IMR-90 (cell line): Measurements from ENCODE around the gene DRAXIN. TPM values are rescaled to one million over a fixed set of nuclear protein-coding genes. Genes with fewer than 3 reads are reported as not detected.

ENCODE experiments used
- ATAC-seq: fragments of 200-7000 bp; cut with Tn5 transposase; 2 replicates; pipeline ENCODE4 v1.9.1; 2020; ENCODE audit warnings: low read depth, mild to moderate bottlenecking, moderate library complexity
- BruUV-seq: library from RNA; stranded (reverse); fragments of 400-500 nt; replicated peaks from 2 replicates; lab custom pipeline; 2021; lab: Mats Ljungman, UMichigan
- CTCF ChIA-PET: fragments of 300-600 bp; formaldehyde crosslinking; extraction: SDS; loops from one replicate; lab custom pipeline; 2021; ENCODE audit warnings: antibody characterized with exemption; lab: Yijun Ruan, JAX
- POLR2A ChIA-PET: fragments of 300-600 bp; sonication (Branson Sonifier 250); formaldehyde crosslinking; loops from one replicate; lab custom pipeline; 2022; ENCODE audit warnings: antibody characterized with exemption; ENCODE audit not compliant: unreplicated experiment; lab: Charles Lee
- DNase-seq: peaks from one replicate; pipeline ENCODE4 v3.0.0; 2013
- H2AFZ ChIP-seq: replicated peaks from 2 replicates; pipeline ENCODE3; 2013; ENCODE audit warnings: low read length, mild to moderate bottlenecking; ENCODE audit not compliant: poor library complexity
- H2AK5ac ChIP-seq: 2 replicates; pipeline ENCODE4 v1.6.1; 2013; ENCODE audit warnings: low read depth, low read length, inconsistent platforms
- H2AK9ac ChIP-seq: replicated peaks from 2 replicates; pipeline ENCODE3; 2013; ENCODE audit warnings: mild to moderate bottlenecking, low read depth, low read length, moderate library complexity; ENCODE audit not compliant: poor library complexity
- H2BK120ac ChIP-seq: 2 replicates; pipeline ENCODE4 v1.6.1; 2013; ENCODE audit warnings: low read depth, low read length, inconsistent platforms
- H2BK15ac ChIP-seq: 3 replicates; pipeline ENCODE4 v1.6.1; 2013; ENCODE audit warnings: low read depth, low read length, inconsistent platforms
- H2BK20ac ChIP-seq: 2 replicates; pipeline ENCODE4 v1.6.1; 2013; ENCODE audit warnings: low read depth, mild to moderate bottlenecking, inconsistent platforms, low read length, moderate library complexity
- H2BK5ac ChIP-seq: 2 replicates; pipeline ENCODE4 v1.6.1; 2013; ENCODE audit warnings: mild to moderate bottlenecking, low read depth, low read length, inconsistent platforms; ENCODE audit not compliant: poor library complexity, severe bottlenecking
- H3K14ac ChIP-seq: replicated peaks from 2 replicates; pipeline ENCODE4 v1.6.1; 2013; ENCODE audit warnings: low read depth, low read length, inconsistent platforms
- H3K18ac ChIP-seq: 2 replicates; pipeline ENCODE4 v1.6.1; 2013; ENCODE audit warnings: low read depth, low read length, control low read depth
- H3K23ac ChIP-seq: 2 replicates; pipeline ENCODE4 v1.6.1; 2013; ENCODE audit warnings: low read depth, low read length, inconsistent platforms
- H3K27ac ChIP-seq: 2 replicates; pipeline ENCODE4 v1.5.1; 2013; ENCODE audit warnings: mild to moderate bottlenecking, control low read depth, low read length; ENCODE audit not compliant: insufficient read depth
- H3K27me3 ChIP-seq: 2 replicates; pipeline ENCODE4 v1.6.1; 2013; ENCODE audit warnings: low read length; ENCODE audit not compliant: control insufficient read depth, insufficient read depth
- H3K36me3 ChIP-seq: 2 replicates; pipeline ENCODE4 v1.6.1; 2013; ENCODE audit warnings: low read length, mixed read lengths; ENCODE audit not compliant: control insufficient read depth, insufficient read depth
- H3K4ac ChIP-seq: 2 replicates; pipeline ENCODE4 v1.6.1; 2013; ENCODE audit warnings: low read depth, low read length, inconsistent platforms
- H3K4me1 ChIP-seq: 2 replicates; pipeline ENCODE4 v1.6.1; 2013; ENCODE audit warnings: low read length, mixed read lengths; ENCODE audit not compliant: control insufficient read depth, insufficient read depth
- H3K4me2 ChIP-seq: 2 replicates; pipeline ENCODE4 v1.6.1; 2013; ENCODE audit warnings: low read depth, mild to moderate bottlenecking, control low read depth, low read length, moderate library complexity
- H3K4me3 ChIP-seq: 2 replicates; pipeline ENCODE4 v1.5.1; 2013; ENCODE audit warnings: low read depth, mild to moderate bottlenecking, control low read depth, low read length, moderate library complexity; ENCODE audit not compliant: insufficient read depth
- H3K56ac ChIP-seq: 2 replicates; pipeline ENCODE4 v1.6.1; 2013; ENCODE audit warnings: low read length, inconsistent platforms; ENCODE audit not compliant: insufficient read depth; ENCODE audit errors: extremely low read depth
- H3K79me1 ChIP-seq, 2 experiments: 2 replicates each; pipeline ENCODE4 v1.6.1; 2013; ENCODE audit warnings: low read length in 2 of 2, inconsistent platforms in 1 of 2, low read depth in 1 of 2
- H3K9ac ChIP-seq: 2 replicates; pipeline ENCODE4 v1.6.1; 2013; ENCODE audit warnings: low read depth, low read length, control low read depth
- H3K9me1 ChIP-seq: 2 replicates; pipeline ENCODE4 v1.6.1; 2013; ENCODE audit warnings: low read length, inconsistent platforms; ENCODE audit not compliant: insufficient read depth
- H3K9me3 ChIP-seq: 2 replicates; pipeline ENCODE4 v1.6.1; 2013; ENCODE audit warnings: low read length; ENCODE audit not compliant: control insufficient read depth, insufficient read depth
- H4K20me1 ChIP-seq: 2 replicates; pipeline ENCODE4 v1.6.1; 2013; ENCODE audit warnings: low read length, inconsistent platforms; ENCODE audit not compliant: insufficient read depth
- H4K5ac ChIP-seq: 2 replicates; pipeline ENCODE4 v1.6.1; 2013; ENCODE audit warnings: mild to moderate bottlenecking, low read depth, low read length, control low read depth
- H4K8ac ChIP-seq, 2 experiments: 2 replicates each; pipeline ENCODE4 v1.6.1; 2013; ENCODE audit warnings: low read depth in 2 of 2, low read length in 2 of 2, control low read depth in 1 of 2, inconsistent platforms in 1 of 2
- H4K91ac ChIP-seq: 2 replicates; pipeline ENCODE4 v1.6.1; 2013; ENCODE audit warnings: low read depth, low read length, inconsistent platforms; ENCODE audit not compliant: insufficient read depth
- BHLHE40 ChIP-seq: fragments of 150-350 bp; IDR thresholded peaks from 2 replicates; pipeline ENCODE4 v1.6.1; 2016; ENCODE audit warnings: mild to moderate bottlenecking, low read depth, low read length
- FOS ChIP-seq: fragments of 150-350 bp; IDR thresholded peaks from 2 replicates; pipeline ENCODE4 v1.6.1; 2016; ENCODE audit warnings: low read depth, low read length
- RAD21 ChIP-seq: IDR thresholded peaks from 2 replicates; pipeline ENCODE4 v1.6.1; 2012; ENCODE audit warnings: low read length, improper control_type of control experiment
- WGBS, 2 experiments: methylation state at CpG; one replicate each; pipeline versions ENCODE4 v1.1.5 to v1.1.7; 2013; ENCODE audit warnings: missing lambda C conversion rate in 2 of 2; ENCODE audit not compliant: insufficient read length in 1 of 2; ENCODE audit errors: extremely low coverage in 2 of 2; 5-methylcytosine and 5-hydroxymethylcytosine counted together
- dilution Hi-C: fragments of 300-500 bp; cut with HindIII; formaldehyde crosslinking; loops from one replicate; pipeline ENCODE4 v1.14.3; 2018; ENCODE audit warnings: low sequenced_read_pairs; ENCODE audit not compliant: unreplicated experiment
- in situ Hi-C: fragments of 300-500 bp; cut with MboI; formaldehyde crosslinking; loops from 3 replicates; pipeline ENCODE4 v1.14.3; 2019; ENCODE audit warnings: low sequenced_read_pairs, inconsistent platforms, mixed read lengths
- intact Hi-C: fragments of 100-400 bp; cut with micrococcal nuclease; formaldehyde crosslinking; loops from 2 replicates; pipeline ENCODE4 v1.10.0; 2022
- polyA plus RNA-seq, 3 experiments: library from polyadenylated mRNA; depleted of rRNA; stranded (reverse); fragments of >200 nt; gene quantifications; 2 replicates each; pipeline ENCODE4 v1.2.3, GENCODE V29; 2012; ENCODE audit warnings: low replicate concordance in 1 of 3
- total RNA-seq: library from RNA; depleted of rRNA; stranded (reverse); fragments of >200 nt; gene quantifications from 2 replicates; pipeline ENCODE4 v1.2.3, GENCODE V29; 2012
- TF ChIP-seq, protein P1 (sequence below): fragments of 150-350 bp; IDR thresholded peaks from 2 replicates; pipeline ENCODE4 v1.6.1; 2016; ENCODE audit warnings: low read depth, mild to moderate bottlenecking, low read length, moderate library complexity, borderline replicate concordance
- TF ChIP-seq, protein P2 (sequence below): fragments of 150-350 bp; IDR thresholded peaks from 2 replicates; pipeline ENCODE4 v1.6.1; 2017; ENCODE audit warnings: mild to moderate bottlenecking, antibody characterized with exemption, low read length, low read depth

DRAXIN gene
- total and polyA plus RNA-seq, 2 of the 4 experiments (the other 2 are of a cell fraction) = under 0.01 to 0.02 TPM

DNA sequence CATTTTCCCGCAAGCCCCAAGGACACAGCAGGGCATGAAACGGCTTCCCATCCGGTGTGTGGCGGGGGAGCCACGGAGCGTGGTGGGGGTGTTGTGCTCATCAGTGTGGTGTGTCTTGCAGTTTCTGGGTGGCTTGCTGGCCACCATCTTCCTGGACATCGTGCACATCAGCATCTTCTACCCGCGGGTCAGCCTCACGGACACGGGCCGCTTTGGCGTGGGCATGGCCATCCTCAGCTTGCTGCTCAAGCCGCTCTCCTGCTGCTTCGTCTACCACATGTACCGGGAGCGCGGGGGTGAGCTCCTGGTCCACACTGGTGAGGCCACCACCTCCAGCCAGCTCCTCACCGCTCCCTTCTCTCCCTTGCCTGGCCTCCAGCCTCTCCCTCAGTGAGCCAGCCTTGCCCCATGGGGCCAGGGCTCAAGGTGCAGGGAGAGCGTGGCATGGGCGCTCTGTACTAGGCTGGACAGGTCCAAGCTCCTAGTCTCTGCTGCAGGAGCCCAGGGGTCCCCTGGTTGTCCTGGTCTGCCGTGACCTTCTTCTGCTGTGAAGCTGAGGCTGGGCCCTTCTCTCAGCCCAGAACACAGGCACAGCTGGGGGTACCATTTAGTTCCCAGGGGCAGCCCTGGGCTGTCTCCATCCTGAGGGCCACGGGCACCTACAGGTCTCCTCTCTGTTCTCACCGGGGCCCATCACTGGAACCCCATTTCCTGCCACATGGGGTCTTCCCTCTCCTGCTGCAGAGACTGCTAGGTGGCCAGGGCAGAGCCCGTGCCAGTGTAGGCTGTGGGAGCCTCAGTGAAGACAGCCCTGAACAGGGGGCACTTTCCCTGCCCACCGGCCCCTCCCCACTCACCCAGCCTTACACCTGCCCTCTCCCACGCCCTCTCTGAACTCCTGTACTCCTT, 57.0 kb downstream of the DRAXIN start:
- H3K9me1 ChIP-seq = no peaks in the 10 kb centered on the region
- H2AK5ac ChIP-seq = no peak overlapping the region
- in situ Hi-C loops (no loop called here), intact Hi-C loops (no loop called here), dilution Hi-C loops (no loop called here)
- TF ChIP-seq, protein P1, sequence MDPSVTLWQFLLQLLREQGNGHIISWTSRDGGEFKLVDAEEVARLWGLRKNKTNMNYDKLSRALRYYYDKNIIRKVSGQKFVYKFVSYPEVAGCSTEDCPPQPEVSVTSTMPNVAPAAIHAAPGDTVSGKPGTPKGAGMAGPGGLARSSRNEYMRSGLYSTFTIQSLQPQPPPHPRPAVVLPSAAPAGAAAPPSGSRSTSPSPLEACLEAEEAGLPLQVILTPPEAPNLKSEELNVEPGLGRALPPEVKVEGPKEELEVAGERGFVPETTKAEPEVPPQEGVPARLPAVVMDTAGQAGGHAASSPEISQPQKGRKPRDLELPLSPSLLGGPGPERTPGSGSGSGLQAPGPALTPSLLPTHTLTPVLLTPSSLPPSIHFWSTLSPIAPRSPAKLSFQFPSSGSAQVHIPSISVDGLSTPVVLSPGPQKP = no peak
- TF ChIP-seq FOS (no peak), BHLHE40 (no peak), RAD21 (no peak)
- TF ChIP-seq, protein P2, sequence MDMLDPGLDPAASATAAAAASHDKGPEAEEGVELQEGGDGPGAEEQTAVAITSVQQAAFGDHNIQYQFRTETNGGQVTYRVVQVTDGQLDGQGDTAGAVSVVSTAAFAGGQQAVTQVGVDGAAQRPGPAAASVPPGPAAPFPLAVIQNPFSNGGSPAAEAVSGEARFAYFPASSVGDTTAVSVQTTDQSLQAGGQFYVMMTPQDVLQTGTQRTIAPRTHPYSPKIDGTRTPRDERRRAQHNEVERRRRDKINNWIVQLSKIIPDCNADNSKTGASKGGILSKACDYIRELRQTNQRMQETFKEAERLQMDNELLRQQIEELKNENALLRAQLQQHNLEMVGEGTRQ = no peak
- no peak overlapping the region for H4K8ac ChIP-seq
- no peak overlapping the region for H3K23ac ChIP-seq
- H3K79me1 ChIP-seq = no peaks in the 10 kb centered on the region
- 95% methylated on average over 11 of the region's 27 CpGs; no CpG with 5 or more reads in 1 of the 2 experiments for WGBS, 2 experiments
- H4K91ac ChIP-seq = no peak overlapping the region
- ATAC-seq (no peak), DNase-seq (no peak)
- H3K27me3 ChIP-seq = no peaks in the 10 kb centered on the region
- no peak overlapping the region for H3K14ac ChIP-seq
- no peaks in the 10 kb centered on the region for H3K4me1 ChIP-seq
- H2AK9ac ChIP-seq = no peak overlapping the region
- H3K56ac ChIP-seq = no peak overlapping the region
- H3K4ac ChIP-seq = no peak overlapping the region
- H3K27ac ChIP-seq = no peak overlapping the region
- no peak overlapping the region for H3K9ac ChIP-seq
- CTCF ChIA-PET = no interaction called here
- POLR2A ChIA-PET = no interaction called here
- no peak overlapping the region for H3K4me3 ChIP-seq
- no peaks in the 10 kb centered on the region for H3K9me3 ChIP-seq
- no peaks in the 10 kb centered on the region for H4K20me1 ChIP-seq
- no peak overlapping the region for H3K4me2 ChIP-seq
- BruUV-seq = no TSS peak
- no peak overlapping the region for H2BK15ac ChIP-seq
- no peak overlapping the region for H2AFZ ChIP-seq
- no peak overlapping the region for H4K5ac ChIP-seq
- H2BK20ac ChIP-seq = no peak overlapping the region
- no peak overlapping the region for H3K18ac ChIP-seq
- peaks cover 27% of the 10 kb centered on the region for H3K36me3 ChIP-seq
- no peak overlapping the region for H2BK5ac ChIP-seq
- no peak overlapping the region for H2BK120ac ChIP-seq
